Fibroblast of pulmonary artery (primary cell): Measurements from ENCODE around the gene SPRR1B.
"Not testable (repeated sequence)": the region's sequence is repeated elsewhere in the genome, so short reads cannot be mapped to it uniquely, and the experiment has no call there.

Source experiments
- DNase-seq: peaks from one replicate; pipeline ENCODE4 v3.0.0-alpha.2; 2010; ENCODE audit warnings: low read depth
- H3K4me3 ChIP-seq: replicated peaks from 2 replicates; pipeline ENCODE4 v1.5.1; 2011; ENCODE audit warnings: low read depth, mild to moderate bottlenecking, control low read depth, low read length, moderate library complexity
- CTCF ChIP-seq: IDR thresholded peaks from 2 replicates; pipeline ENCODE4 v1.5.1; 2011; ENCODE audit warnings: mild to moderate bottlenecking, control low read depth, low read length, inconsistent platforms; ENCODE audit errors: missing control alignments

SPRR1B gene

DNA sequence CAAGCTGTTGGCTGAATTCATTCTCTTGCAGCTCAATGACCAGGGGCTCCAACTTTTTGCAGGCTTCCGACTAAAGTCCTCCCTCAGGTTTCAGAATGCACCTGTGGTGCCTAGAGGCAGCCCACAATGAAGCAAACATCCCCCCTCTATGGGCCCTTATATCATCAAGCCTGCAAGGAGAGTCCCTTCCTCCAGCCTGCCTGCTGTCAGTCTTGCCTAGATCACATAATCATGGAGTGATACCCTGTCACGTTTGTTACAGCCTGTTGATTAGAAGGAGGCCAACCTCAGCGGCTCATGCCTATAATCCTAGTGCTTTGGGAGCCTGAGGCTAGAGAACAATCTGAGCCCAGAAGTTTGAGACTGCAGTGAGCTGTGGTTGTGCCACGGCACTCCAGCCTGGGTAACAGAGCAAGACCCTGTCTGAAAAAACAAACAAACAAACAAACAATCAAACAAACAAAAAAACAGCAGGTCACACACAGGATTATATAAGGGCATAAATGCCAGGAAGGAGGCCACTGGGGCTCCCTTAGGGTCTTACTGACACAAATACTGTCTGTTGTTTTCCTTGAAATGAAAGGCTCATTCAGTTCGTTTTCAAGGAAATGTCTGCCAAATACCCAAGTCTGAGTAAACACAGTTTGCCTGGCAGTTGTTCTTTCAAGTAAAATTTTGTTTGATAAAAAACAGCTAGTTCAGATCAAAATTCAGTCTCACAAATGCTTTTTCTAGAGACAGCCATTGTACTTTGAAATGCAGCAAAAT, 34.2 kb upstream of the SPRR1B start:
- no peak for DNase-seq
- no peak overlapping the region for H3K4me3 ChIP-seq
- no peak for TF ChIP-seq CTCF

DNA sequence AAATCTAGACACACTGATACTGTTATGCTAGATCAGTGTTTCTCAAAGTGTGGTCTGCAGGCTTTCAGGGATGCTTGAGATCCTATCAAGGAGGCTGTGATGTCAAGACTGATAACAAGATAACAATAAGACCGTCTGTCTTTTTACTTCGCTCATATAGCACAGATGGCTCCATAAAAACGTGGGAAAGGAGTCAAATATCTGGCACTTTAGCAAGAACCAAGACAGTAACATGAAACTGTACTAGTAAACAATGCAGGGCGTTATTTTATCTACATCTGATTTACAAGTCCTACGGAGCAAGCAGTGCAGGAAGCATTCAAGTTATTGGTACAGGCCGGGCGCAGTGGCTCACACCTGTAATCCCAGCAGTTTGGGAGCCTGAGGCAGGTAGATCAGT, 33.1 kb upstream of the SPRR1B start:
- no peak for TF ChIP-seq CTCF
- no peak for DNase-seq

DNA sequence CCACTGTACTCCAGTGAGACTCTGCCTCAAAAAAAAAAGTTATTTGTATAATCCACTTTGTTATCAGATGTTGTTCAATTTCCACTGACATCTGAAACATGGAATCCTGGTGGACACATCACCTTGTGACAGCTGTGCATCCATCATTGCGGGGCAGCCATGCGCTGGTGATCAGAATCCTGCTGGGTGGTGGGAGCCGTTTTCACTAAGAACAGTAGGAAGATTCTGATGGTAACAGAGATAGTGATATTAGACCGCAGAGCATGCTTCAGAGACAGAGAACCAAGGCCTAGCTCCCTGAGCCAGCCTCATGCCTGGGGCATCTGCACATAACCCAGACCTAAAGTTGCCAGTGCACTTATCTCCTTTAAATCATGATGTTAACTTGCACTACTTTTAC, 32.5 kb upstream of the SPRR1B start:
- H3K4me3 ChIP-seq: no peak overlapping the region
- no peak for DNase-seq

More for the DNA sequence above, 33.1 kb upstream of the SPRR1B start:
- H3K4me3 ChIP-seq: no peak overlapping the region

GRCh38 chr1:152999818-153000217, 31.2 kb upstream of the SPRR1B start:
- TF ChIP-seq CTCF: no peak
- DNase-seq: no peak
- no peak overlapping the region for H3K4me3 ChIP-seq

More for the DNA sequence above, 32.5 kb upstream of the SPRR1B start:
- no peak for TF ChIP-seq CTCF

- no peak for TF ChIP-seq CTCF
- no peak for DNase-seq
- no peak overlapping the region for H3K4me3 ChIP-seq
These were observed 30.7 kb upstream of the SPRR1B start for GRCh38 chr1:153000294-153000693.

GRCh38 chr1:153001382-153001781, 29.6 kb upstream of the SPRR1B start, which contains the start of gene SPRR3:
Gene SPRR3 (plus strand): TSS chr1:153001749. CDS start chr1:153003021, 1,272 bp downstream.
- H3K4me3 ChIP-seq: no peak within 1 kb of the TSS
- DNase-seq: no peak
- TF ChIP-seq CTCF: no peak

DNA sequence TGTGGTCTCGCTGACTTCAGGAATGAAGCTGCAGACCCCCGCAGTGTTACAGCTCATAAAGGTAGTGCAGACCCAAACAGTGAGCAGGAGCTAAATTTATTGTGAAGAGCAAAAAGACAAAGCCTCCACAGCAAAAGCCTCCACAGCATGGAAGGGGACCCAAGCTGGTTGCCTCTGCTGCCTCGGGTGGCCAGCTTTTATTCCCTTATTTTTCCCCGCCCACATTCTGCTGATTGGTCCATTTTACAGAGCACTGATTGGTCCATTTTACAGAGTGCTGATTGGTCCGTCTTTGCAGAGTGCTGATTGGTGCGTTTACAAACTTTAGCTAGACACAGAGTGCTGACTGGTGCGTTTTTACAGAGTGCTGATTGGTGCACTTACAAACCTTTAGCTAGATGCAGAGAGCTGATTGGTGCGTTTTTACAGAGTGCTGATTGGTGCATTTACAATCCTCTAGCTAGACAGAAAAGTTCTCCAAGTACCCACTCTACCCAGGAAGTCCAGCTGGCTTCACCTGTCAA, 19.7 kb upstream of the SPRR1B start:
- not testable (repeated sequence) for DNase-seq, H3K4me3 ChIP-seq

GRCh38 chr1:153021829-153022228, 9.2 kb upstream of the SPRR1B start:
- DNase-seq, H3K4me3 ChIP-seq: not testable (repeated sequence)

- DNase-seq, H3K4me3 ChIP-seq: not testable (repeated sequence)
These were observed 8.7 kb upstream of the SPRR1B start for GRCh38 chr1:153022340-153022739.
